Caco-2 (cell line): ENCODE measurements around the gene PIR. TPM values are rescaled to one million over a fixed set of nuclear protein-coding genes. Genes with fewer than 3 reads are reported as not detected.

ENCODE experiments used
- BruUV-seq: library from RNA; stranded (reverse); fragments of 400-500 nt; replicated peaks from 2 replicates; lab custom pipeline; 2021; lab: Mats Ljungman, UMichigan
- CTCF ChIA-PET: fragments of 300-600 bp; sonication (Branson Sonifier 250); formaldehyde crosslinking; loops from one replicate; lab custom pipeline; 2022; ENCODE audit warnings: antibody characterized with exemption; lab: Charles Lee
- POLR2A ChIA-PET: fragments of 300-600 bp; sonication (Branson Sonifier 250); formaldehyde crosslinking; loops from one replicate; lab custom pipeline; 2022; ENCODE audit warnings: antibody characterized with exemption; lab: Charles Lee
- DNase-seq, 2 experiments: peaks; one replicate each; pipeline versions ENCODE4 v3.0.0 to v3.0.0-alpha.2; 2020 to 2022
- H3K27me3 ChIP-seq: replicated peaks from 2 replicates; pipeline ENCODE4 v1.6.0; 2011; ENCODE audit warnings: low read length; ENCODE audit not compliant: control insufficient read depth, insufficient read depth
- H3K36me3 ChIP-seq: 2 replicates; pipeline ENCODE4 v1.5.1; 2011; ENCODE audit warnings: low read length; ENCODE audit not compliant: control insufficient read depth, insufficient read depth
- H3K4me1 ChIP-seq: fragments of 250-450 bp; sonication (Bioruptor Pico); 2 replicates; pipeline ENCODE4 v1.5.1; 2020; ENCODE audit warnings: mild to moderate bottlenecking
- H3K4me3 ChIP-seq: 2 replicates; pipeline ENCODE4 v1.5.1; 2011; ENCODE audit warnings: low read depth, mild to moderate bottlenecking, control low read depth, low read length
- H3K9me3 ChIP-seq: fragments of 250-450 bp; sonication (Bioruptor Pico); 2 replicates; pipeline ENCODE4 v1.5.1; 2020; ENCODE audit warnings: mild to moderate bottlenecking, moderate library complexity
- H3K27ac Mint-ChIP-seq: one replicate; pipeline ENCODE4 v1.8.0; 2022; ENCODE audit warnings: mixed read lengths; ENCODE audit not compliant: unreplicated experiment
- H3K27me3 Mint-ChIP-seq: one replicate; pipeline ENCODE4 v1.8.0; 2022; ENCODE audit warnings: mixed read lengths; ENCODE audit not compliant: insufficient read depth, unreplicated experiment
- H3K36me3 Mint-ChIP-seq: one replicate; pipeline ENCODE4 v1.8.0; 2022; ENCODE audit warnings: mild to moderate bottlenecking, mixed read lengths; ENCODE audit not compliant: insufficient read depth, unreplicated experiment
- H3K4me1 Mint-ChIP-seq: one replicate; pipeline ENCODE4 v1.8.0; 2022; ENCODE audit warnings: low read depth, mixed read lengths; ENCODE audit not compliant: unreplicated experiment
- H3K4me3 Mint-ChIP-seq: one replicate; pipeline ENCODE4 v1.8.0; 2022; ENCODE audit warnings: mild to moderate bottlenecking, moderate library complexity, mixed read lengths; ENCODE audit not compliant: unreplicated experiment
- H3K9me3 Mint-ChIP-seq: one replicate; pipeline ENCODE4 v1.8.0; 2022; ENCODE audit warnings: mixed read lengths; ENCODE audit not compliant: unreplicated experiment
- CTCF ChIP-seq, 2 experiments: fragments of 200-600 bp in 1 of 2; IDR thresholded peaks; 1 replicate in 1 of 2; 2 replicates in 1 of 2; pipeline versions ENCODE4 v1.5.1 to v1.8.0; 2011 to 2022; ENCODE audit warnings: antibody characterized with exemption in 1 of 2, control low read depth in 1 of 2, inconsistent platforms in 1 of 2, low read depth in 1 of 2, low read length in 1 of 2, mild to moderate bottlenecking in 1 of 2, moderate library complexity in 1 of 2; ENCODE audit not compliant: insufficient read depth in 1 of 2, severe bottlenecking in 1 of 2, unreplicated experiment in 1 of 2
- intact Hi-C: fragments of 100-400 bp; cut with micrococcal nuclease; formaldehyde crosslinking; loops from one replicate; pipeline ENCODE4 v1.10.0; 2022; ENCODE audit not compliant: unreplicated experiment
- total RNA-seq: library from RNA; stranded (reverse); gene quantifications from 2 replicates; pipeline ENCODE4 v1.2.3, GENCODE V29; 2022

PIR gene
- total RNA-seq, 1 experiment from 2014 or later, result 15.7 TPM

- Histone ChIP-seq H3K27me3 (no peaks in the 10 kb centered on the region), H3K4me3 (no peak overlapping the region), H3K4me1 (no peaks in the 10 kb centered on the region), H3K9me3 (no peaks in the 10 kb centered on the region), H3K36me3 (no peaks in the 10 kb centered on the region)
- Mint-ChIP-seq H3K4me3 (no peak overlapping the region), H3K36me3 (no peaks in the 10 kb centered on the region), H3K27me3 (no peaks in the 10 kb centered on the region), H3K4me1 (no peaks in the 10 kb centered on the region), H3K27ac (no peak overlapping the region), H3K9me3 (no peaks in the 10 kb centered on the region)
- CTCF ChIA-PET, result no interaction called here
- BruUV-seq, result no TSS peak
- intact Hi-C loops, result no loop called here
- no peak for DNase-seq
- no peak for TF ChIP-seq CTCF (IDR thresholded peaks at IDR 0.05; ENCODE audit: insufficient read depth in 1 of 2, low read depth in 1 of 2, low read length in 1 of 2, severe bottlenecking in 1 of 2, unreplicated experiment in 1 of 2)
- POLR2A ChIA-PET, result no interaction called here
Observed at GRCh38 chrX:15501506-15501905, 8.4 kb upstream of the PIR start.

GRCh38 chrX:15500497-15500966, 7.4 kb upstream of the PIR start, which contains the start of gene BMX:
BMX (plus strand) TSS chrX:15500807; CDS start chrX:15508354, 7,547 bp downstream.
- H3K4me3 Mint-ChIP-seq, result no peak within 1 kb of the TSS
- H3K27me3 Mint-ChIP-seq, result no peaks in the 10 kb centered on the region
- BruUV-seq, result no TSS peak
- ChIA-PET CTCF (no interaction called here), POLR2A (no interaction called here)
- no peak within 1 kb of the TSS for H3K27ac Mint-ChIP-seq
- intact Hi-C loops, result no loop called here
- H3K36me3 Mint-ChIP-seq, result no peaks in the 10 kb centered on the region
- no peak within 1 kb of the TSS for H3K4me3 ChIP-seq
- no peaks in the 10 kb centered on the region for H3K4me1 ChIP-seq
- no peaks in the 10 kb centered on the region for H3K9me3 ChIP-seq
- H3K27me3 ChIP-seq, result no peaks in the 10 kb centered on the region
- H3K36me3 ChIP-seq, result no peaks in the 10 kb centered on the region
- no peaks in the 10 kb centered on the region for H3K9me3 Mint-ChIP-seq
- no peak for TF ChIP-seq CTCF (IDR thresholded peaks at IDR 0.05; ENCODE audit: insufficient read depth in 1 of 2, low read depth in 1 of 2, low read length in 1 of 2, severe bottlenecking in 1 of 2, unreplicated experiment in 1 of 2)
- H3K4me1 Mint-ChIP-seq, result no peaks in the 10 kb centered on the region
- DNase-seq, result no peak

GRCh38 chrX:15499976-15500375, 6.8 kb upstream of the PIR start:
- H3K27ac Mint-ChIP-seq, result no peak overlapping the region
- no peaks in the 10 kb centered on the region for H3K9me3 Mint-ChIP-seq
- CTCF ChIA-PET, result no interaction called here
- DNase-seq, result no peak
- H3K36me3 ChIP-seq, result no peaks in the 10 kb centered on the region
- intact Hi-C loops, result loop anchor here (5.0 kb wide), 1 partner anchor 147 kb away; no protein-coding TSS in a partner anchor
- H3K4me1 Mint-ChIP-seq, result no peaks in the 10 kb centered on the region
- H3K27me3 Mint-ChIP-seq, result no peaks in the 10 kb centered on the region
- no TSS peak for BruUV-seq
- TF ChIP-seq CTCF (IDR thresholded peaks at IDR 0.05; ENCODE audit: insufficient read depth in 1 of 2, low read depth in 1 of 2, low read length in 1 of 2, severe bottlenecking in 1 of 2, unreplicated experiment in 1 of 2), result no peak
- H3K4me3 Mint-ChIP-seq, result no peak overlapping the region
- H3K27me3 ChIP-seq, result no peaks in the 10 kb centered on the region
- POLR2A ChIA-PET, result no interaction called here
- no peaks in the 10 kb centered on the region for H3K4me1 ChIP-seq
- H3K4me3 ChIP-seq, result no peak overlapping the region
- H3K36me3 Mint-ChIP-seq, result no peaks in the 10 kb centered on the region
- no peaks in the 10 kb centered on the region for H3K9me3 ChIP-seq
